Right ventricle myocardium inferior (tissue), 1 donor: ENCODE measurements around the gene APCDD1L. TPM values are rescaled to one million over a fixed set of nuclear protein-coding genes. Genes with fewer than 3 reads are reported as not detected.
A peak's percentile ranks its signal among the peaks of the same experiment; 100 is the strongest.

ENCODE experiments used
- ATAC-seq: fragments of 200-7000 bp; cut with Tn5 transposase; one replicate; pipeline ENCODE4 v1.9.1; 2020; ENCODE audit warnings: mild to moderate bottlenecking, moderate library complexity
- DNase-seq: peaks from one replicate; pipeline ENCODE4 v3.0.0; 2021; ENCODE audit errors: missing footprints
- intact Hi-C: fragments of 100-400 bp; cut with DNase I; formaldehyde crosslinking; loops from one replicate; pipeline ENCODE4 v1.11.0; 2022
- long read RNA-seq: library from polyadenylated mRNA; unstranded; transcript quantifications from one replicate; pipeline ENCODE4 v2.0.0, GENCODE V29; 2021
- total RNA-seq: library from RNA; stranded (reverse); fragmentation: NEBNext Ultra II Directional; extraction: Animal tissue kit (Norgen Biotek cat#: 25700); gene quantifications from one replicate; pipeline ENCODE4 v1.2.1, GENCODE V29; 2021
- donor health status: DM: no; HTN: yes; CAD: no; lungs with severe emphysema.

APCDD1L gene
- total RNA-seq: 0.32 TPM
- long read RNA-seq: 0 reads

GRCh38 chr20:58515233-58516212 is at the start of gene APCDD1L:
TSS of gene APCDD1L (minus strand) at chr20:58515399. CDS start at chr20:58514707, 692 bp downstream.
- no peak for ATAC-seq
- DNase-seq: no peak
- intact Hi-C loops: no loop called here

- intact Hi-C loops: no loop called here
- no peak for DNase-seq
- ATAC-seq: no peak
Measured at GRCh38 chr20:58559368-58559729, 44.1 kb upstream of the APCDD1L start.

GRCh38 chr20:58558486-58559367 is 43.5 kb upstream of the APCDD1L start:
- ATAC-seq (no peak), DNase-seq (peak; percentile 56)
- intact Hi-C loops: no loop called here

- no peak for DNase-seq
- no peak for ATAC-seq
- intact Hi-C loops: no loop called here
Measured at GRCh38 chr20:58557733-58558342, 42.6 kb upstream of the APCDD1L start.

- ATAC-seq (no peak), DNase-seq (no peak)
- intact Hi-C loops: no loop called here
Measured at GRCh38 chr20:58556961-58557360, 41.8 kb upstream of the APCDD1L start.

GRCh38 chr20:58555078-58555765 is 40.0 kb upstream of the APCDD1L start:
- intact Hi-C loops: no loop called here
- DNase-seq (no peak), ATAC-seq (no peak)

GRCh38 chr20:58554541-58554940 is 39.3 kb upstream of the APCDD1L start:
- ATAC-seq (no peak), DNase-seq (no peak)
- intact Hi-C loops: no loop called here

GRCh38 chr20:58553841-58554240 is 38.6 kb upstream of the APCDD1L start:
- intact Hi-C loops: no loop called here
- no peak for DNase-seq
- ATAC-seq: peak; percentile 44

- intact Hi-C loops: no loop called here
- ATAC-seq: no peak
Measured at GRCh38 chr20:58553166-58553696, 38.0 kb upstream of the APCDD1L start.

GRCh38 chr20:58552366-58552934 is 37.3 kb upstream of the APCDD1L start:
- intact Hi-C loops: no loop called here
- DNase-seq (no peak), ATAC-seq (no peak)

More at GRCh38 chr20:58553166-58553696, 38.0 kb upstream of the APCDD1L start:
- DNase-seq: no peak

GRCh38 chr20:58551631-58552030 is 36.4 kb upstream of the APCDD1L start:
- ATAC-seq (no peak), DNase-seq (no peak)
- intact Hi-C loops: no loop called here

- DNase-seq (no peak), ATAC-seq (no peak)
- intact Hi-C loops: no loop called here
Measured at GRCh38 chr20:58550275-58551059, 35.3 kb upstream of the APCDD1L start.

GRCh38 chr20:58549231-58550209 is 34.3 kb upstream of the APCDD1L start:
- DNase-seq: no peak
- ATAC-seq: no peak
- intact Hi-C loops: no loop called here

GRCh38 chr20:58547623-58548475 is 32.6 kb upstream of the APCDD1L start:
- intact Hi-C loops: no loop called here
- no peak for ATAC-seq
- DNase-seq: no peak
